ENCODE measurements around the gene TNFRSF13B. TPM values are rescaled to one million over a fixed set of nuclear protein-coding genes. Genes with fewer than 3 reads are reported as not detected.

Gene TNFRSF13B
- polyA plus RNA-seq, 1 donor (not counting 4 experiments of a cell fraction or from before 2014, with no cell fraction given), result not detected

DNA sequence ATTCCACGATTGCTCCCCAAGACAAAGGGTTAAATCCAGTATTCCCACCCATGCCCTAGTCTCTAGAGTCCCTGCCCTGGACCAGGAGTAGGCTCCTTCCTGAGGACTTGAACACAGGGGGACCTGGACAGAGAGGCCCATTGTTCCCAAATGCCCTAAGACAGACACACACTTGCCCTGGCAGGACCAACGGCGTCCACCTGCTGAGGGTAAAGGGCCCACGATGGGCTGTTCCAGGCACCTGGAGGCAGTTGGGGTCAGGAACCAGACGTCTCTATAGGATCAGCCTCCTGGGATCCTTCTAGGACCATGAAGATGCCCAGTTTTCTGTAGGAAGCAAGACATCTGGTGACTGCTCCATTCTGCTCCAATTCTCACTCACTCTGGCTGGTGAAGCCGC lies 39.3 kb downstream of the TNFRSF13B start:
- Histone ChIP-seq H3K4me3 (ENCODE audit: control insufficient read depth in 2 of 3, extremely low read depth in 1 of 3, insufficient read depth in 2 of 3, low read depth in 1 of 3, low read length in 3 of 3) (no peak overlapping the region), H3K27me3 (ENCODE audit: control insufficient read depth, extremely low read depth, insufficient read depth, low read length) (peaks cover 20% of the 10 kb centered on the region), H3K4me1 (ENCODE audit: control insufficient read depth, extremely low read depth, insufficient read depth, low read length) (no peaks in the 10 kb centered on the region), H3K36me3 (ENCODE audit: control insufficient read depth in 2 of 2, extremely low read depth in 1 of 2, insufficient read depth in 2 of 2, low read length in 2 of 2) (no peaks in the 10 kb centered on the region), H3K27ac (ENCODE audit: control insufficient read depth, insufficient read depth, low read length) (no peak overlapping the region), H3K4me2 (ENCODE audit: control insufficient read depth, extremely low read depth, insufficient read depth, low read depth, low read length) (no peak overlapping the region), H3K79me2 (ENCODE audit: control insufficient read depth, insufficient read depth, low read length) (no peaks in the 10 kb centered on the region), H3K9ac (ENCODE audit: control insufficient read depth, extremely low read depth, insufficient read depth, low read length) (no peak overlapping the region), H2AFZ (ENCODE audit: control insufficient read depth, low read length) (no peak overlapping the region), H3K9me1 (ENCODE audit: control insufficient read depth, extremely low read depth, insufficient read depth, low read length) (no peaks in the 10 kb centered on the region), H4K20me1 (ENCODE audit: control insufficient read depth, extremely low read depth, insufficient read depth, low read length) (no peaks in the 10 kb centered on the region), H3K9me3 (ENCODE audit: control insufficient read depth, low read depth, low read length) (no peaks in the 10 kb centered on the region)
- FAIRE-seq (no peak), DNase-seq (ENCODE audit: low read depth, low spot score) (no peak)
- dilution Hi-C loops (cut with MboI; ENCODE audit: extremely low pct_ligation_motif_present, low sequenced_read_pairs), result no loop called here
- no peak for TF ChIP-seq EZH2 (IDR thresholded peaks at IDR 0.05; ENCODE audit: low read length)
- TF ChIP-seq, protein P1, sequence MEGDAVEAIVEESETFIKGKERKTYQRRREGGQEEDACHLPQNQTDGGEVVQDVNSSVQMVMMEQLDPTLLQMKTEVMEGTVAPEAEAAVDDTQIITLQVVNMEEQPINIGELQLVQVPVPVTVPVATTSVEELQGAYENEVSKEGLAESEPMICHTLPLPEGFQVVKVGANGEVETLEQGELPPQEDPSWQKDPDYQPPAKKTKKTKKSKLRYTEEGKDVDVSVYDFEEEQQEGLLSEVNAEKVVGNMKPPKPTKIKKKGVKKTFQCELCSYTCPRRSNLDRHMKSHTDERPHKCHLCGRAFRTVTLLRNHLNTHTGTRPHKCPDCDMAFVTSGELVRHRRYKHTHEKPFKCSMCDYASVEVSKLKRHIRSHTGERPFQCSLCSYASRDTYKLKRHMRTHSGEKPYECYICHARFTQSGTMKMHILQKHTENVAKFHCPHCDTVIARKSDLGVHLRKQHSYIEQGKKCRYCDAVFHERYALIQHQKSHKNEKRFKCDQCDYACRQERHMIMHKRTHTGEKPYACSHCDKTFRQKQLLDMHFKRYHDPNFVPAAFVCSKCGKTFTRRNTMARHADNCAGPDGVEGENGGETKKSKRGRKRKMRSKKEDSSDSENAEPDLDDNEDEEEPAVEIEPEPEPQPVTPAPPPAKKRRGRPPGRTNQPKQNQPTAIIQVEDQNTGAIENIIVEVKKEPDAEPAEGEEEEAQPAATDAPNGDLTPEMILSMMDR (optimal IDR thresholded peaks at IDR 0.05 in 1 of 3, IDR thresholded peaks at IDR 0.05 in 1 of 3, conservative IDR thresholded peaks at IDR 0.05 in 1 of 3; ENCODE audit: extremely low read depth in 1 of 3, insufficient read depth in 2 of 3, low read length in 3 of 3), result no peak

DNA sequence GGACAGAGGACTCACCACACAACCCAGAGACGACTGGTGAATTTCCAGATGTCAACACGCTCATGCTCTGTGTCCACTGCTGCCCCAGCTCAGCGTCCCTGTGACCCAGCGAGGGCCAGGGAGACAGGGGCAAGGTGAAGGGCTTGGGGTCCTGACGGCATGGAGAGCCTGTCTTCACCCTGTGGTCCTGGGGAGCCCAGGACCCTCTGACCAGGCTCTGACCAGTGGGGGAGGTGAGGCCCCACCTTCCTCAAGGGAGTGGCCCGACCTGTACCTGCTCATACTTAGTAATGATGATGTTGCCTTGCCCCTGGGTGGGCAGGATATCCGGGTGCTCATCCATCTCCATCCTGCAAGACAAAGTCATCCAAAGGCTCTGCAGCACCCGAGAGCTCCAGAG lies 39.8 kb downstream of the TNFRSF13B start:
- H3K4me3 ChIP-seq (ENCODE audit: control insufficient read depth in 2 of 3, extremely low read depth in 1 of 3, insufficient read depth in 2 of 3, low read depth in 1 of 3, low read length in 3 of 3), result no peak overlapping the region
- H3K4me1 ChIP-seq (ENCODE audit: control insufficient read depth, extremely low read depth, insufficient read depth, low read length), result no peaks in the 10 kb centered on the region
- TF ChIP-seq EZH2 (IDR thresholded peaks at IDR 0.05; ENCODE audit: low read length), result no peak
- TF ChIP-seq, protein P1 (optimal IDR thresholded peaks at IDR 0.05 in 1 of 3, IDR thresholded peaks at IDR 0.05 in 1 of 3, conservative IDR thresholded peaks at IDR 0.05 in 1 of 3; ENCODE audit: extremely low read depth in 1 of 3, insufficient read depth in 2 of 3, low read length in 3 of 3), result no peak
- H3K9me3 ChIP-seq (ENCODE audit: control insufficient read depth, low read depth, low read length), result no peaks in the 10 kb centered on the region
- no peak overlapping the region for H3K27ac ChIP-seq (ENCODE audit: control insufficient read depth, insufficient read depth, low read length)
- no peak overlapping the region for H3K4me2 ChIP-seq (ENCODE audit: control insufficient read depth, extremely low read depth, insufficient read depth, low read depth, low read length)
- no peaks in the 10 kb centered on the region for H3K36me3 ChIP-seq (ENCODE audit: control insufficient read depth in 2 of 2, extremely low read depth in 1 of 2, insufficient read depth in 2 of 2, low read length in 2 of 2)
- FAIRE-seq (no peak), DNase-seq (ENCODE audit: low read depth, low spot score) (no peak)
- dilution Hi-C loops (cut with MboI; ENCODE audit: extremely low pct_ligation_motif_present, low sequenced_read_pairs), result no loop called here
- H3K9me1 ChIP-seq (ENCODE audit: control insufficient read depth, extremely low read depth, insufficient read depth, low read length), result no peaks in the 10 kb centered on the region
- H4K20me1 ChIP-seq (ENCODE audit: control insufficient read depth, extremely low read depth, insufficient read depth, low read length), result no peaks in the 10 kb centered on the region
- H3K9ac ChIP-seq (ENCODE audit: control insufficient read depth, extremely low read depth, insufficient read depth, low read length), result no peak overlapping the region
- H3K79me2 ChIP-seq (ENCODE audit: control insufficient read depth, insufficient read depth, low read length), result no peaks in the 10 kb centered on the region
- no peak overlapping the region for H2AFZ ChIP-seq (ENCODE audit: control insufficient read depth, low read length)
- peaks cover 20% of the 10 kb centered on the region for H3K27me3 ChIP-seq (ENCODE audit: control insufficient read depth, extremely low read depth, insufficient read depth, low read length)
